ENCODE measurements around the gene NCKAP1. TPM values are rescaled to one million over a fixed set of nuclear protein-coding genes. Genes with fewer than 3 reads are reported as not detected.
"Not testable (repeated sequence)": the region's sequence is repeated elsewhere in the genome, so short reads cannot be mapped to it uniquely, and the experiment has no call there.

The NCKAP1 gene
- total RNA-seq, 4 donors from 2014 or later, result 185 to 345 (median 292) TPM

DNA sequence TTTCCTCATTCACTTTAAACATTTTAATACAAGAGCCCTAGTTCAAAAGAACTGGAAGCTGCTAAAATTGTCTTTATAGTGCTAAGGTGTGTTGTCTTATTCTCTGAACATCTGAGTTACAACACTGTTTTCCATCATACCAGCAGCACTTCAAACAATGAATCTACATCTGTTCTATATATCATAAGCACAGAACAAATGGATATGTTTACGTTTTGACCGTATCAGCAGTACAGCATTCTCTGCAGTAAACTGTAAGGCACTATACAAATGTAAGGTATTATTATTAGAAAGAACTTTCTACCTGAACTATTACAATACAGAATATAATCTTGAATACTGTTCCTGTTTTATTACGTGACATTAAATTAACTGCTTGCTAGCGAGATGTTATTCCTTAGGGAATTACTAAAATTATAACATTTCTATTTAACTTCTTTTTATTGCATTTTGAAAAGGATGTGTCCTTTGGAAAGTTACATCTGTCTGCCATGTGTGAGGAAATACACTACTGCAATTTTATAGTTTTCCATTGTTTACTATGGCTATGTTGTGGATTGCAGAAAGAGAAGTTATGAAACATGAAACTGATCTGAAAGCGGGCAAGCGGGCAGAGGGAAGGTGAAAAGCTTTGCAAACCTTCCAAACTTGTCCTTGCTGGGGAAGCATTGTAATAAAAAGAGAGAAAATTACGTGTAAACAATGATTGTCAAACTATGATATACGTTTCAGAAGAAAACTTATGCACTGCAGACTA, 13.7 kb downstream of the NCKAP1 start:
- no peak overlapping the region for H3K27ac ChIP-seq
- H3K9me3 ChIP-seq, result no peaks in the 10 kb centered on the region
- peaks cover 4 to 99% (median 5%) of the 10 kb centered on the region in 3 donors for H3K4me1 ChIP-seq
- H3K4me3 ChIP-seq, result no peak overlapping the region
- no peak for ATAC-seq
- TF ChIP-seq EP300 (IDR thresholded peaks at IDR 0.05) (no peak), POLR2A (IDR thresholded peaks at IDR 0.05) (no peak), POLR2AphosphoS5 (IDR thresholded peaks at IDR 0.05) (no peak)
- TF ChIP-seq, protein P1, sequence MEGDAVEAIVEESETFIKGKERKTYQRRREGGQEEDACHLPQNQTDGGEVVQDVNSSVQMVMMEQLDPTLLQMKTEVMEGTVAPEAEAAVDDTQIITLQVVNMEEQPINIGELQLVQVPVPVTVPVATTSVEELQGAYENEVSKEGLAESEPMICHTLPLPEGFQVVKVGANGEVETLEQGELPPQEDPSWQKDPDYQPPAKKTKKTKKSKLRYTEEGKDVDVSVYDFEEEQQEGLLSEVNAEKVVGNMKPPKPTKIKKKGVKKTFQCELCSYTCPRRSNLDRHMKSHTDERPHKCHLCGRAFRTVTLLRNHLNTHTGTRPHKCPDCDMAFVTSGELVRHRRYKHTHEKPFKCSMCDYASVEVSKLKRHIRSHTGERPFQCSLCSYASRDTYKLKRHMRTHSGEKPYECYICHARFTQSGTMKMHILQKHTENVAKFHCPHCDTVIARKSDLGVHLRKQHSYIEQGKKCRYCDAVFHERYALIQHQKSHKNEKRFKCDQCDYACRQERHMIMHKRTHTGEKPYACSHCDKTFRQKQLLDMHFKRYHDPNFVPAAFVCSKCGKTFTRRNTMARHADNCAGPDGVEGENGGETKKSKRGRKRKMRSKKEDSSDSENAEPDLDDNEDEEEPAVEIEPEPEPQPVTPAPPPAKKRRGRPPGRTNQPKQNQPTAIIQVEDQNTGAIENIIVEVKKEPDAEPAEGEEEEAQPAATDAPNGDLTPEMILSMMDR (IDR thresholded peaks at IDR 0.05), result no peak
- 39 to 53% methylated on average over 8 of the region's 8 CpGs for WGBS, 2 donors (ENCODE audit: low coverage in 1 of 2)
- peaks cover 0 to 9% of the 10 kb centered on the region in 2 donors for H3K36me3 ChIP-seq
- no peaks in the 10 kb centered on the region for H3K27me3 ChIP-seq

DNA sequence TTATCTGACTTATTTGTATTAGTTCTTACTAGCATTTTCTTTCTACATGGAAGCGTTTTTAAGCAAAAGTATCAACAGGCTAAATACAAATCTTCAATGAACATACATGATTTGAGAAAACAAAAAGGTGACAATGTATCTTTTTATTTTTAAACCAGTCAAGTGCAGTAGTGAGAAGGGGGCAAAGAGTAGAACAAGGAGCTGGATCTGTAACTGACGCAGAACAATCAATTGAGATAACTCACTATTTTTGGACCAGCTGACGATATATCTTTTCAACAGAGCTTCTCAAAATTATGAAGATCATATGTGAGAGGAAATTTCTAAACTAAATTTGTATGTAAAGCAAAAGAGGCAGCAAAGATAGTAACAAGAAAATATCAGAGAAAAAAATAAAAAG, 15.5 kb downstream of the NCKAP1 start:
- Histone ChIP-seq H3K27ac (no peak overlapping the region), H3K36me3 (peaks cover 0 to 9% of the 10 kb centered on the region in 2 donors), H3K4me3 (no peak overlapping the region), H3K4me1 (peaks cover 4 to 99% (median 5%) of the 10 kb centered on the region in 3 donors), H3K27me3 (no peaks in the 10 kb centered on the region), H3K9me3 (no peaks in the 10 kb centered on the region)
- ATAC-seq, result no peak
- TF ChIP-seq, protein P1 (IDR thresholded peaks at IDR 0.05), result no peak
- TF ChIP-seq POLR2A (IDR thresholded peaks at IDR 0.05) (no peak), EP300 (IDR thresholded peaks at IDR 0.05) (no peak), POLR2AphosphoS5 (IDR thresholded peaks at IDR 0.05) (no peak)
- WGBS, 2 donors (ENCODE audit: low coverage in 1 of 2), result 85 to 95% methylated on average over 3 of the region's 3 CpGs

DNA sequence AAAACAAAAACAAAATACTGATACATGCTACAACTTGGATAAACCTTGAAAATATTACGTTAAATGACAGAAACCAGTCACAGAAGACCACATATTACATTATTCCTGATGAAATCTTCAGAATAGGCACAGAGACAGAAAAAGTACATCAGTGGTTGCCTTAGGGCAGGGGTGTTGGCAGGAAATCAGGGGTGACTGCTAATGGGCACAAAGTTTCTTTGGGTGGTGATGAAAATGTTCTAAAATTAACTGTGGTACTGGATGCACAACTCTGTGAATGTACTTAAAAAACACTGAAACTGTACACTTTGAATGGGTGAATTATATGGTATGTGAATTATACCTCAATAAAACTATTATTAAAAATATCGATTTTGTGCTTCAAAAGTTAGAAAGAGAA, 16.6 kb downstream of the NCKAP1 start:
- WGBS, 2 donors (ENCODE audit: low coverage in 1 of 2), result 92 to 93% methylated on average over 2 of the region's 2 CpGs
- Histone ChIP-seq H3K27ac (no peak overlapping the region), H3K4me1 (peaks cover 4 to 99% (median 5%) of the 10 kb centered on the region in 3 donors), H3K36me3 (peaks cover 0 to 9% of the 10 kb centered on the region in 2 donors), H3K4me3 (no peak overlapping the region), H3K9me3 (no peaks in the 10 kb centered on the region), H3K27me3 (no peaks in the 10 kb centered on the region)
- no peak for ATAC-seq
- TF ChIP-seq, protein P1 (IDR thresholded peaks at IDR 0.05), result no peak
- TF ChIP-seq EP300 (IDR thresholded peaks at IDR 0.05), result no peak
- no peak for TF ChIP-seq POLR2AphosphoS5 (IDR thresholded peaks at IDR 0.05)
- TF ChIP-seq POLR2A (IDR thresholded peaks at IDR 0.05), result no peak

DNA sequence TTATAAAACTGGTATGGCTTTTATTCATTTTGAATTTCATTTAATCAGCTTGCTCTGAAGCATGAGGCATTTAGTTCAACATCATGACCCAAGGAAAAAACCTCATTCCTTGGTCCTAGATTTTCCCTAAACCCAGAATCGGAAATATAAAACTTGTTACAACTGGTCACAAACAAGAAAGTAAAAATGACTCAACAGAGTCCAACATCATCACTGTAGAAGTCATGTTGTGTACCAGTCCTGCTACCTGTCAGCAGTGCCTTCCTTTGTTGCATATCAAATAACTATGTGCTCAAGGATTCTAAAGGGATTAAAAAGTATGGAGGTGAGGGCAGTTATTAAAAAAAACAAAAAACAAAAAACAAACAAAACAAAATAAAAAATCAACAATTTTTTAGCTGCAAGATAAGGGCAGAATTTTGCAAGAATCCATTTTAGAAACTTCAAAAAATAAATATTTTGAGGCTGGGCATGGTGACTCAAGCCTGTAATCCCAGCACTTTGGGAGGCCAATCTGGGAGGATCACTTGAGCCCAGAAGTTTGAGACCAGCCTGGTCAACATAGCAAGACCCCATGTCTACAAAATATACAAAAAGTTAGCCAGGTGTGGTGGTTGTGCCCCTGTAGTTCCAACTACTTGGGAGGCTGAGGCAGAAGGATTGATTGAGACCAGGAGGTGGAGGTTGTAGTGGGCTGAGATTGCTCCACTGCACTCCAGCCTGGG, 18.4 kb downstream of the NCKAP1 start:
- H3K9me3 ChIP-seq, result no peaks in the 10 kb centered on the region
- H3K27me3 ChIP-seq, result no peaks in the 10 kb centered on the region
- no peak for ATAC-seq
- H3K4me3 ChIP-seq, result no peak overlapping the region
- TF ChIP-seq, protein P1 (IDR thresholded peaks at IDR 0.05), result no peak
- no peak for TF ChIP-seq EP300 (IDR thresholded peaks at IDR 0.05)
- TF ChIP-seq POLR2A (IDR thresholded peaks at IDR 0.05), result no peak
- 58 to 82% methylated on average over 1 of the region's 1 CpG for WGBS, 2 donors (ENCODE audit: low coverage in 1 of 2)
- peaks cover 4 to 99% (median 9%) of the 10 kb centered on the region in 3 donors for H3K4me1 ChIP-seq
- no peak overlapping the region for H3K27ac ChIP-seq
- H3K36me3 ChIP-seq, result peaks cover 0 to 9% of the 10 kb centered on the region in 2 donors

DNA sequence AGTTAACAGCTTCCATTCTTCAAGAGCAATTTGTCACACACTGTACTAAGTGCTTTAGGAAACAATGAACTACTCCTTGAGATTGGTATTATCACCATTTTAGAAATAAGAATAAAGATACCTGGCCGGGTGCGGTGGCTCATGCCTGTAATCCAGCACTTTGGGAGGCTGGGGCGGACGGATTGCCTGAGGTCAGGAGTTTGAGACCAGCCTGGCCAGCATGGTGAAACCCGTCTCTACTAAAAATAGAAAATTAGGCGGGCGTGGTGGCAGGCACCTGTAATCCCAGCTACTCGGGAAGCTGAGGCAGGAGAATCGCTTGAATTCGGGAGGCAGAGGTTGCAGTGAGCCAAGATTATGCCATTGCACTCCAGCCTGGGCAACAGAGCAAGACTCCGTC, 20.4 kb downstream of the NCKAP1 start:
- not testable (repeated sequence) for H3K27me3 ChIP-seq, H3K27ac ChIP-seq, H3K4me3 ChIP-seq, H3K9me3 ChIP-seq, H3K36me3 ChIP-seq, ATAC-seq
- peaks cover 0 to 99% (median 17%) of the 10 kb centered on the region in 3 donors for H3K4me1 ChIP-seq
- WGBS, 2 donors (ENCODE audit: low coverage in 1 of 2), result 90% methylated on average over 9 of the region's 11 CpGs; no CpG with 5 or more reads in 1 of the 2 donors

All from gastroesophageal sphincter (tissue), 4 donors.